Choroid plexus epithelial cell (primary cell): ENCODE measurements around the gene AHRR.
"Not testable (repeated sequence)": the region's sequence is repeated elsewhere in the genome, so short reads cannot be mapped to it uniquely, and the experiment has no call there.

Experiments used
- DNase-seq: peaks from one replicate; pipeline ENCODE4 v3.0.0-alpha.2; 2010; ENCODE audit warnings: low read depth
- H3K4me3 ChIP-seq: 2 replicates; pipeline ENCODE4 v1.5.1; 2011; ENCODE audit warnings: low read depth, mild to moderate bottlenecking, control low read depth, low read length, moderate library complexity
- CTCF ChIP-seq: conservative IDR thresholded peaks from 2 replicates; pipeline ENCODE4 v1.5.1; 2011; ENCODE audit warnings: low read depth, mild to moderate bottlenecking, control low read depth, inconsistent platforms, low read length, moderate library complexity

AHRR gene

DNA sequence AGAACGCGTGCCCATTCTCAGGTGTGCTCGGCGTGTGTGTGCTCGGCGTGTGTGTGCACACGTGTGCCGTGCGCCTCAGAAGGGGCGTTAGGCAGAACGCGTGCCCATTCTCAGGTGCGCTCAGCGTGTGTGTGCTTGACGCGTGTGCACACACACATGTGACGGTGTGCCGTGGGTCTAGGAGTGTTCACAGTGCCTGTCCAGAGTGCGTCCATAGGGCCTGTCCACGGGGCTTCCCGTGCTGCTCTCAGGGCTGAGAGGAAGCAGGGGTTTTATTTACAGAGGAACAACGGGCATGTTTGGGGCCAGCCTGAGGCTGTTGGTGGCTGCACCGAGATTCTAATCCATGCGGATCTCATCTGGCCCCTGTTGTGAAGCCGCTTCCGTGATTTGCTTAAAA is 14.2 kb upstream of the AHRR start:
- no peak overlapping the region for H3K4me3 ChIP-seq
- no peak for TF ChIP-seq CTCF
- no peak for DNase-seq

- no peak overlapping the region for H3K4me3 ChIP-seq
- no peak for TF ChIP-seq CTCF
- DNase-seq, result no peak
Observed at GRCh38 chr5:307794-308579, 13.5 kb upstream of the AHRR start.

DNA sequence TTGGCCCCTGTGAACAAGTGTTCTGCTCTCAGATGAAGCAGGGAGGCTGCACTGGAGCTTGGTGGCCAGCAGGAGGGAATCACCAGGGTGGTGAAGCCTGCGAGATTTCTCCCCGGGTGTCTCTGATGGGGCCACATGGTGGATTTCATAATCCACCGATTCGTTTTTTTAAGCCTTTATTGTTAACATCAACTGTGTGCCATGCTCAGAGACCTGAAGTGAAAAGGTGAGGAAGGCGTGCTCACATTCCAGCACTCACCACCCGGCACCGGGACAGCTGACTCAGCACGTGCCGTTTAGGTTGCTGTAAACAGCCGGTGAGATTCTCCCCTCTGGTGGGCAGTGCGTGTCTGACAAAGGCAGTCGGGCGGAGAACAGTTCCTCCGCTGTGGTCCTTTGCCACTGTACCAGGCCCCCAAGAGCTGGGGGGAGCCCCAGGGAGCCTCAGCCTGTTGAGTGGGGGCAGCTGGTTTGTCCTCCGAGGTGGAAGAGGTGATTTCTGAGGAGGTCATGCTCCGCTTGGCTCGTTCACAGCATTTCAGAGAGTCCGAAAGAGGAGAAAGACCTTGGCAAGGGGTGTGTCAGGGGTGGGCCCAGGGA is 12.7 kb upstream of the AHRR start:
- DNase-seq, result peak; percentile 73
- H3K4me3 ChIP-seq, result no peak overlapping the region
- peak; percentile 67 for TF ChIP-seq CTCF

- not testable (repeated sequence) for H3K4me3 ChIP-seq, DNase-seq
Observed at GRCh38 chr5:309831-310230, 11.7 kb upstream of the AHRR start.

DNA sequence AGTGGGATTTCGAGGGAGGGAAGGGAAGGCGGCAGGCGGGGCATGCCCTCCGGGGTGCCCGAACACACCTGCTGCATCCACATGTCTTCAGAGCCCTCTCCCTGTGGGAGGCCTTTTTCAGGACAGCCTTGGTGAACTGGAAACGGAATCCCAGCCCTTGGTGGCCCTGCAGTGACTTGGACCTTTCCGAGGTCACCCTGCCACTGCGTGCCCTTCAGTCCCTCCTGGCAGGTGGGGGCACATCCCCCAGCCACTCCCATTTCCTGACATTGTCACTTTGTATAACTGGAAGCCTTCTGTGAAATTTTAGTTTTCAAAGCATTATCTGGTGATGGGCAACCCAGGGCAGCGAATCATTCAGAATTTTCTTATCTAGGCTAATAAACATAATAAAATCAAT is 11.0 kb upstream of the AHRR start:
- no peak for TF ChIP-seq CTCF
- no peak overlapping the region for H3K4me3 ChIP-seq
- no peak for DNase-seq

GRCh38 chr5:310941-311434 is 10.5 kb upstream of the AHRR start:
- DNase-seq, result peak; percentile 53
- no peak overlapping the region for H3K4me3 ChIP-seq
- no peak for TF ChIP-seq CTCF

DNA sequence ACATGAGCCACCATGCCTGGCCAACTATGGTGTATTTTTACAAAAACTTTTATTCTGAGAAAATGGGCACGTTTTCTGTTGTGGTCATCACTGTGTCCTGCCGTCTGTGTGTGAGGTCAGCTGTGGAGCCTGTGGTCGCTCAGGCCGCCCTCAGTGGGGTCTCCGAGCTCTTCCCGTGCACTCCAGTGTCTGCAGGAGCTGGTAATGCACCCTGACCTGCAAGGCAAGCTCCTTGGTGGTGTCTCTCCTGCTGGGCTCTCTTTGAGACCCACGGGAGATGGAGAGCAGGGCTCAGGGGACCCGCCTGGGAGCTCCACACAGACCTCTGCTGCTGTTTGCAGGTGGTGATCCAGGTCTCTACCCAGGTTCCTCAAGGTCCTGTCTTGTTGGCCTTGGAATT is 9.6 kb upstream of the AHRR start:
- no peak for DNase-seq
- no peak overlapping the region for H3K4me3 ChIP-seq
- TF ChIP-seq CTCF, result no peak
